Activated CD8-positive, alpha-beta memory T cell treated with anti-CD3 and anti-CD28 coated beads, Interleukin-2, amount 50 U/mL, for 24 hours (primary cell): Measurements from ENCODE around the gene MYL7.

Source experiments
- DNase-seq: peaks from one replicate; pipeline ENCODE4 v3.0.0-alpha.2; 2020; ENCODE audit errors: extremely low read depth

Gene MYL7

DNA sequence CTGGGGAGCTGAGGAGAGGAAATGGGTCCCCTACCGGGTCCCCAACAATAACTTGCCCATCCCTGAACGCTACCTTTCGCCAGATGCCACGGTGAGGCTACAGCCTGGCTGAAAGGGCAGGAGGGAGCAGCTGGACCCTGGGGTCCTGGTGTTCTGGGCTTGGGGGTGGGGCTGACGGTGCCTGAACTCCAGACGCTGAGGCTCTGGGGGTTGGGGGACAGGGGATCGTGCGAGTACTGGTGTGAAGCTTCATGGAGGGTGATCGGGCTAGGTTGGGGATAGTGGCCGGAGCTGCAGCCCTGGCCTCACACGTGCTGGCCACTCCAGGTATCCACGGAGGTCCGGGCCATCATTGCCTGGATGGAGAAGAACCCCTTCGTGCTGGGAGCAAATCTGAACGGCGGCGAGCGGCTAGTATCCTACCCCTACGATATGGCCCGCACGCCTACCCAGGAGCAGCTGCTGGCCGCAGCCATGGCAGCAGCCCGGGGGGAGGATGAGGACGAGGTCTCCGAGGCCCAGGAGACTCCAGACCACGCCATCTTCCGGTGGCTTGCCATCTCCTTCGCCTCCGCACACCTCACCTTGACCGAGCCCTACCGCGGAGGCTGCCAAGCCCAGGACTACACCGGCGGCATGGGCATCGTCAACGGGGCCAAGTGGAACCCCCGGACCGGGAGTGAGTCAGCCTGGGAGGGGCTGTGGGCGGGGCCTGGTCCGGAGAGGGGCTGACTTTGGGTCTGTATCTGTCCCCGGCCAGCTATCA lies 28.7 kb downstream of the MYL7 start:
- no peak for DNase-seq

DNA sequence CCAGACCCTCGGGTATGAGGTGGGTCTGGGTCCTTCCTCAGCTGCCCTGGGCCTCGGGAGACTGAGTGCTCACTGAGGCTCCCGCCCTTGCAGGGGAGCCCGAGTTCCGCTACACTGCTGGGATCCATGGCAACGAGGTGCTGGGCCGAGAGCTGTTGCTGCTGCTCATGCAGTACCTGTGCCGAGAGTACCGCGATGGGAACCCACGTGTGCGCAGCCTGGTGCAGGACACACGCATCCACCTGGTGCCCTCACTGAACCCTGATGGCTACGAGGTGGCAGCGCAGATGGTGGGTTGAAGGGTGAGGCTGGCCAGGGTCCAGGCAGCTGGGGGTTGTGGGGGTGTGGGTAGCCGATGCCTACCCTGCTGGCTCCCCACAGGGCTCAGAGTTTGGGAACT lies 29.4 kb downstream of the MYL7 start:
- DNase-seq: no peak

DNA sequence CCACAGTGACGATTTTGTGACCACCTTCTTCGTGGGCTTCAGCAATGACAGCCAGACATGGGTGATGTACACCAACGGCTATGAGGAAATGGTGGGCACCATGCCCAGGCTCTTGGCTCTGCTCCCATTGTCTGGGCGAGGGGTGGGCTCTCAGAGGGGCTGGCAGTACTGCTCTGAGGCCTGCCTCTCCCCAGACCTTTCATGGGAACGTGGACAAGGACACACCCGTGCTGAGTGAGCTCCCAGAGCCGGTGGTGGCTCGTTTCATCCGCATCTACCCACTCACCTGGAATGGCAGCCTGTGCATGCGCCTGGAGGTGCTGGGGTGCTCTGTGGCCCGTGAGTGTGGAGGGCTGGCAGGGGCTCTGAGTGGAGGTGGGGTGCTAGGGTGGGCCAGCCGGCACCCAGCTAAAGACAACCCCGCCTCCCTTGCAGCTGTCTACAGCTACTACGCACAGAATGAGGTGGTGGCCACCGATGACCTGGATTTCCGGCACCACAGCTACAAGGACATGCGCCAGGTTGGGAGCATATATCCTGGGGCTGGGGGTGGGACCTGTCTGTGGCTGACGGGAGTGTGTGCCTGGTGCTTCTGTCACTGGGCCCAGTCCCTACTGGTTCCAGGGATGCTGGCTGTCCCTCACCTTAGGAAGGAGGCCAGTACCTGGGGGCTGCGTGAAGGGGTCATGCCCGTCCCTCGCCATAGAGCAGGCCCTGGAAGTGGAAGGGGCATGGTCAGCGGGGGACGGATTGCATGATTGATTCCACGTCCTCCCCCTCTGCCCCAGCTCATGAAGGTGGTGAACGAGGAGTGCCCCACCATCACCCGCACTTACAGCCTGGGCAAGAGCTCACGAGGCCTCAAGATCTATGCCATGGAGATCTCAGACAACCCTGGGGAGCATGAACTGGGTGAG lies 30.2 kb downstream of the MYL7 start:
- DNase-seq: no peak

DNA sequence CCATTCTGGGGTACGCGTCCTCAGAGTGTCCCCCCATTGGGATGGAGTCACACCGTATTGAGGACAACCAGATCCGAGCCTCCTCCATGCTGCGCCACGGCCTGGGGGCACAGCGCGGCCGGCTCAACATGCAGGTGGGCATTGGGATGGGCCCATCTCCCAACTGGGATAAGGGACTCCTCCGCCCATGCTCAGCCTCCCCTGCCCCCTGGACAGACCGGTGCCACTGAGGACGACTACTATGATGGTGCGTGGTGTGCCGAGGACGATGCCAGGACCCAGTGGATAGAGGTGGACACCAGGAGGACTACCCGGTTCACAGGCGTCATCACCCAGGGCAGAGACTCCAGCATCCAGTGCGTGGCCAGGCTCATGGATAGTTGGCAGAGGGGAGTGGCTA lies 31.1 kb downstream of the MYL7 start:
- no peak for DNase-seq

DNA sequence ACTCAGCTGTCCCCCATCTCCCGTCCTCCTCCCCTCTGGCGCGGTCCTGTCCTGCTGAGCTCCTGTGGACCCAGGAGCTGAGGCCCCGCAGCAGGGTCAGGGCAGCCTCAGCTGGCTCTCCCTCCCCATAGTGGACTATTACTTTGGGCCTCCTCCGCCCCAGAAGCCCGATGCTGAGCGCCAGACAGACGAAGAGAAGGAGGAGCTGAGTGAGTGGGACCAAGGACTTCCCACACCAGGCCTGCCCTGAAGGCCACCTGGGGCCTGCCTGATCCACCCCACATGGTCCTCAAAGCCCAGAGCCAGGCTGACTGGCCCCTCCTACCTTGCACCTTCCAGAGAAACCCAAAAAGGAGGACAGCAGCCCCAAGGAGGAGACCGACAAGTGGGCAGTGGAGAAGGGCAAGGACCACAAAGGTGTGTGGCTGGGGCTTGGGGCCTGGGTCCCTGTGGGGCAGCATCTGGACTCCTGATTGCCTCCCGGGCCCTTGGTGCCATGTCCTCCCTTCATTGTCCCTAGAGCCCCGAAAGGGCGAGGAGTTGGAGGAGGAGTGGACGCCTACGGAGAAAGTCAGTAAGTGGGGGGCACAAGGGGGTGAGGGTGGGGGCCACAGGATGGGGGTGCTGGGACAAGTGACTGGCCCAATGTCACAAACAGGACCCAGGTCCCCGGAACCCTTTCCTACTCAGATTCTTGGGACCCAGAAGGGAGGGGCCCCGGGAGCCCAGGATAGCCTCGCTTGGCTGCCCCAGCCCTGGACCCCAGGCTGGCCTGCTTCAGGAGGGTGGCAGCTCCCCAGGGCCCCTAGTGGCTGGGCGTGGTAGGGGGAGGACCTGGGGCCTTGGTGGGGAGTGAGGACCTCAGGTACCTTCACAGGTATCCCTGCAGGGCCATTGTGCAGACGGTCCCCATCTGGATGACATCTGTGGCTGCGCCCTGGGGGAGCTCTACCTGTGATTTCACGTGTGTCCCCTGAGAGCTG lies 32.1 kb downstream of the MYL7 start:
- DNase-seq: no peak

DNA sequence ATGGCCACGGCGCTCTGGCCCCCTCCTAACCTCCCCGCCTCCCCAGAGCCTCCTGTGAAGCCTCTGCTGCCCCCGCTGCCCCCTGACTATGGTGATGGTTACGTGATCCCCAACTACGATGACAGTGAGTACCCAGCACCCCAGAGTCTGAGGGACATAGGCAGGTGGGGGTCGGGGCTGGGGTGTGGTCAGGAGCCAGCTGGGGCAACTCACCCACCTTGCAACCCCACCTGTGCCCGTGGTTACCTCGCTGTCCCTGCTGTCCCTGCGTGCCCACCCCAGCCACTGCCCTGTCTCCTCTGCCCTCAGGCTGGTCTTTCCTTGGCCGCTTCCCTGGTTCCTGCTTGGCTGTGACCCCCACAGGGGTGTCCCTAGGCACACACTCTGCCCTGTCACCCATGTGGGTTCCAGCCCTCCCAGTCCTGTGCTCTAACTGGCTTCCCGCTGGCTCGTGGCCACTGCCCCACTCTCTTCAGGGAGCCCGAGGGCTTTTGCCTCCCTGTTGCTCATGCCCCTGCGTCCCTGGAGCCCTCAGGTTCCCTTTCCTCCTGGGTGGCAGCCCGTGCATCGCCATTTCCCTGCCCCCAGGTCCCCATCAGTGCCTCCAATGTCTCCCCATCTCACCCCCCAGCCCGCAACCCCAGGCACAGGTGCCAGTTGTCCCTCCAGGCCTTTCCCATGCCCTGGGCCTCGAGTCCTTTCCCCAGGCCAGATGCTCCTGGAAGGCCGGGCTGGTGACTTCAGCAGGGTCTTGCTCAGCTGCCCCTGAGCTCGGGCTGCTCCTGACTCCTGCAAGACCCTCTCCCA lies 33.0 kb downstream of the MYL7 start:
- no peak for DNase-seq

DNA sequence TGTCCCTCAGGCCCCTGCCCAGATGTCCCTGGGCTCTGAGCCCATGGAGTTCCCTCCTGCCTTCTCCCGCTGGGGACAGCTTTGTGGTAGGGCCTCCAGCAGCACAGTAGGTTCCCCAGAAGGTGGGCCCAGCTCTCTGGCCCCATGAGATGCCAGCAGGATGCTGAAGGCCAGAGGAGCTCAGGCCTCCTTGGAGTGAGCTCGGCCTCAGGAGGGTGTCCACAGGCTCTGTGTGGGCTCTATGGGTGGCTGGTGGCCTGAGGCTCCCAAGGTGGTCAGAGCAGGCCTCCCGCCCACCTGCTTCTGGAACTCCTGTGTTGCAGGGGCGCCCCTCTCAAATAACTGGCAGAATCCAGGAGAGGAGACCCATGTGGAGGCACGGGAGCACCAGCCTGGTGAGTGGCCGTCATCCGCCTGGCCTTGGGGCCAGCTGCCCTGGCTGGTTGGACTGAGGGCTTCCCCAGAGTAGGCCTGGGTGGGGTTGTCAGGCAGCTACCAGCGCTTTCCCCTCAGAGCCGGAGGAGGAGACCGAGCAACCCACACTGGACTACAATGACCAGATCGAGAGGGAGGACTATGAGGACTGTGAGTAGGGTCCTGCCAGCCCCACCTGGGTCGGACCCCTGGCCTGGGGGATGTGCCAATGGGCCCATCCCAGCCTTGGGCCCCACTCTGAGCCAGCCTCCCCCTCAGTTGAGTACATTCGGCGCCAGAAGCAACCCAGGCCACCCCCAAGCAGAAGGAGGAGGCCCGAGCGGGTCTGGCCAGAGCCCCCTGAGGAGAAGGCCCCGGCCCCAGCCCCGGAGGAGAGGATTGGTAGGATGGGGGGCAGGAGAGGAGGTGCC lies 33.8 kb downstream of the MYL7 start:
- no peak for DNase-seq

DNA sequence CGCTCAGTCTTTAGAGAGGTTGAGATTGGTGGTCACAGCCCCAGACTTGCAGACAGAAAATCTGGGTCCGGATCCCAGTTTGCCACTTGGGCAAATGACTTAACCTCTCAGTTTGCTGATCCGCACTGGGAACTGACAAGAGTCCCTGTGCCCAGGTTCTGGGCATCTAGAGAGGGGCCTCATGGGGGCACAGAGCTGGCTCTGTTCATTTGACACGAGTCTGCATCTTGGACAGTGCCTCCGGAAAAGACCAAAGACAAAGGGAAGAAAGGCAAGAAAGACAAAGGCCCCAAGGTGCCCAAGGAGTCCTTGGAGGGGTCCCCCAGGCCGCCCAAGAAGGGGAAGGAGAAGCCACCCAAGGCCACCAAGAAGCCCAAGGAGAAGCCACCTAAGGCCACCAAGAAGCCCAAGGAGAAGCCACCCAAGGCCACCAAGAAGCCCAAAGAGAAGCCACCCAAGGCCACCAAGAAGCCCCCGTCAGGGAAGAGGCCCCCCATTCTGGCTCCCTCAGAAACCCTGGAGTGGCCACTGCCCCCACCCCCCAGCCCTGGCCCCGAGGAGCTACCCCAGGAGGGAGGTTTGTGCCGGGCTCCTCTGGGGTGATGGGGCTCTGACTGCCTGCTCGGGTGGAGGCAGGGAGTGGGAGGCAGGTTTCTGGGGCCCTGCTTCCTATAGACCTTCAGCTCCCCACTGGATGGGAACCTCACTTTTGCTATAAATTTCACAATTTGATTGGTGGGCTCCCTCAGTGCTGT lies 34.6 kb downstream of the MYL7 start:
- no peak for DNase-seq

DNA sequence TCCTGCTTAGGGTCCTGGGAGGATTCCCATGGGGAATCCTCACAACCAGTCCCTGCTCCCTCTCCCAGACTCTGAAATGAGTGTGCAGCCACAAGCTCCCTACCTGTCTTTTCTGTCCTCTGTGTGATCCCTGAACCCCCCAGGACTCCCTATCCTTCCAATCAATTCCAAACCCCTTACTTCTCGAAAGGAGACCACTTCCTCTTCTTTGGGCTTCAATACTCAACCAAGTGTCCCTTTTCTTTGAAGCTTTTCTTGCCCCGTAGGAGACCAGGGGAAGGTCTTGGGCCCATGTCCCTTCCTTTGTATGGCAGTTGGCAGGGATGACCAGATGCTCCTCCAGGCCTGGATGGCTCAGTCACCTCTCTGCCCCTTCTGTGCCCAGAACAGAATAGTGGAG lies 35.3 kb downstream of the MYL7 start:
- no peak for DNase-seq

DNA sequence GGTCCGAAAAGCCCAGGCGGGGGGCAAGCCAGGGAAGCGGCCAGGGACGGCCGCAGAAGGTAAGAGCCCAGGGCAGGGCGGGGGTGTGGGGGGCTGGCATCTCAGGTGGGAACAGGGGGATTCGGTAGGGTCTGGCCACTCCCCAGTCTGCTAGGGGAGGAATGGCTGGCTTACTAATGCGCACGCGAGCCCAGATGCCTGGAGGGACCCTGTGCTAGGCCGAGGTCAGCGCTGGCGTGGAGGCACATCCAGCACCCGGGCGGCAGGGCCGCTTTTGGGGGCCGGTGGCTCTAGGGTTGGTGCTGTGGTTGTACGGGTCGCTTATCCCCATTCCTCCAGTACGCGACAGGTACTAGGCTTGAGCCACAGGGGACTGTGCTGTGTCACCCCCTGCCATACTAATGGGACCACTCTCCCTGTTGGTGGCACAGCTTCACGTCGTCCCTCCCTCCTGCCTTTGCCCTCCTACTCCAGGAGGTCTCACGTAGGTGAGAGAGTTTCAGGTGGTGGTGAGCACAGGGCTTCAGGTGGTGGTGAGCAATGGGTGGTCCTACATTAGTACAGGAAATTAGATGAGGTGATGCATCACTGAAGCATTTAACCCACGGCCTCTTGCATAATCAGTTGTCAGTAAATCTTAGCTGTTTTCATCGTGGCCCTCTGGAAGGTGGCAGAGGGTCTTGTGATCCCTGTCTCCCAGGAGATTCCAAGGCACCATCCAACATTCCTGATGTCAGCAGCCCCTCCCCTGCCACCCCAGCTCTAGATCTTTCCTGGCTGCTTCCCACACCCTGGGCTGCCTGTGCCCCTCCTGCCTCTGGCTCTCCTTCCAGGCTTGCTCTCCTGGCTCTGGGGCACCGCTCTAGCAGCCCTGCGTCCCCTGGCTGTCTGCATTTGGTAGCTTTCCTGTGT lies 36.0 kb downstream of the MYL7 start:
- no peak for DNase-seq

DNA sequence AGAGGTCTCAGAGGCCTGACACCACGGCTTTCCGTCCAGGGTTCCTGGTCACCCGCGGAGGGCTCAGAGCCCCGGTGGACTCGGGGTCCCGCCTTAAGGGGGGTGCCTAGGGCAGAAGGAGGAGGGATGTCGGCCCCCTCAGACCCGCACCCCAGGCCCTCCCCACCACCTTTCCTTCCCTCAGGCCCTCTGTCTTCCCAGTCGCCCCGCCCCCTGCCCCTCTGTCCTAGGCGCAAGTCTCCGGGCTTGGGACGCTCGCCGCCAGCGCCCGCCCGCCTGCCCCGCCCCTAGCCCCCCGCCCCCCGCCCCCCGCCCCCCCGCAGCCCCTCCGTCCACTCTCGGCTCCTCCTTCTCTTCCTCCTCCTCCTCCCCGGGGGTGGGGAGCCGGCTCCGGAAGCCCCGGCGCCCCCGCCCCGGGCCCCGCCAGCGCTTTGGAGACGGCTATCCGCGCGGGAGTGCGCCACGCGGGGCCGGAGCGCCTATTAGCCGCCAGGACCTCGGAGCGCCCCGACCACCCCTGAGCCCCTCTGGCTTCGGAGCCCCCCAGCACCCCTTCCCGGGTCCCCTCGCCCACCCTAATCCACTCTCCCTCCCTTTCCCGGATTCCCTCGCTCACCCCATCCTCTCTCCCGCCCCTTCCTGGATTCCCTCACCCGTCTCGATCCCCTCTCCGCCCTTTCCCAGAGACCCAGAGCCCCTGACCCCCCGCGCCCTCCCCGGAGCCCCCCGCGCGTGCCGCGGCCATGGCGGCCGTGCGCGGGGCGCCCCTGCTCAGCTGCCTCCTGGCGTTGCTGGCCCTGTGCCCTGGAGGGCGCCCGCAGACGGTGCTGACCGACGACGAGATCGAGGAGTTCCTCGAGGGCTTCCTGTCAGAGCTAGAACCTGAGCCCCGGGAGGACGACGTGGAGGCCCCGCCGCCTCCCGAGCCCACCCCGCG lies 36.9 kb downstream of the MYL7 start, which contains the start of gene AEBP1:
TSS of gene AEBP1 (plus strand) at position 423 of the 937 bp plus-strand sequence. CDS start at position 744, 321 bp downstream.
- DNase-seq: no peak

DNA sequence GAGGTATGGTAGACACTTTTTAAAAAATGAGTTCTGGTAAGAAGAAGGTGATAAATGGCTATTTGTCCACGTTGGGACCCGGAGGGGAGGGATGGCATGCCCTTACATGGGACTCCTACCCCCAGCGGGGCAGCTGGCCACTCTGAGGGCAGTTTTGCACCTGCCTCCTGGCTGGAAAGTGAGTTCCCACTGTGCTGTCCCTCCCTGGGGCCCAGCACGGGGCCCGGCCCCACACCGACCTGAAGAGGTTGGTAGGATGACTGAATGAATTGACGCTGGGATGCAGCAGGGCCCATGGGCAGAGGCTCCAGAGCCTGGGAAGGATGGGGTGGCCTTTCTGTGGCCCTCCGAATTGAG lies 37.6 kb downstream of the MYL7 start:
- no peak for DNase-seq

DNA sequence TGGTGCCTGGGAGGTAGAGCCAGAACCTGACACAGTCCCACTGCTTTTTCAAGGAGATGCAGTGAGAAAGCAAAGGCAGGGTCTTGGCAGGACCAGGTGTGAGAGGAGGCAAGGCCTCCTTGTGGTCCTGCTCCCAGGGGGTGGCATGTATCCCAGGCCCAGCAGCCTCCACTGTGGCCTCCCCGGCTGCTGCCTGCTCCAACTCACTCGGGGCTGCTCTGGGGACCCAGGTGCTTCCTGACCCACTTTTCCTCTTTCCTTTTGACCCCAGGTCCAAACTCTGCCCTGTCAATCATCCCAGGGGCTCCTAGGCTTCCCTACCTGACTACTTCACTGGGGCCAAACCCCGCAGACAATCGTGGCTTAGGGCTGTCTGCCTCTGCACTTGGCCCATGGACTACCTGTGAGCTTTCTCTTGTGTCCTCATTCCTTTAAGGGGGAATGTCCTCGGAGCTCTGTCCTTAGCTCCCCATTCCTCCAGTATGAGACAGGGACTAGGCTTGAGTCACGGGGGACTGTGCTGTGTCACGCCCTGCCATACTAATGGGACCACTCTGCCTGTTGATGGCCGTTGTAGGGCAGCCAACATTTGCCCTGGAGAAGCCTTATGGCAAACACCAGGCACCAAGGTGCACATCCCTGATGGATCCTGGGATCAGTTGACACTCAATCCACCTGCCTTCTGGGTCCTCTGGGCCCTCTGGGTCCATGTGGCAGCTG lies 38.1 kb downstream of the MYL7 start:
- DNase-seq: no peak

DNA sequence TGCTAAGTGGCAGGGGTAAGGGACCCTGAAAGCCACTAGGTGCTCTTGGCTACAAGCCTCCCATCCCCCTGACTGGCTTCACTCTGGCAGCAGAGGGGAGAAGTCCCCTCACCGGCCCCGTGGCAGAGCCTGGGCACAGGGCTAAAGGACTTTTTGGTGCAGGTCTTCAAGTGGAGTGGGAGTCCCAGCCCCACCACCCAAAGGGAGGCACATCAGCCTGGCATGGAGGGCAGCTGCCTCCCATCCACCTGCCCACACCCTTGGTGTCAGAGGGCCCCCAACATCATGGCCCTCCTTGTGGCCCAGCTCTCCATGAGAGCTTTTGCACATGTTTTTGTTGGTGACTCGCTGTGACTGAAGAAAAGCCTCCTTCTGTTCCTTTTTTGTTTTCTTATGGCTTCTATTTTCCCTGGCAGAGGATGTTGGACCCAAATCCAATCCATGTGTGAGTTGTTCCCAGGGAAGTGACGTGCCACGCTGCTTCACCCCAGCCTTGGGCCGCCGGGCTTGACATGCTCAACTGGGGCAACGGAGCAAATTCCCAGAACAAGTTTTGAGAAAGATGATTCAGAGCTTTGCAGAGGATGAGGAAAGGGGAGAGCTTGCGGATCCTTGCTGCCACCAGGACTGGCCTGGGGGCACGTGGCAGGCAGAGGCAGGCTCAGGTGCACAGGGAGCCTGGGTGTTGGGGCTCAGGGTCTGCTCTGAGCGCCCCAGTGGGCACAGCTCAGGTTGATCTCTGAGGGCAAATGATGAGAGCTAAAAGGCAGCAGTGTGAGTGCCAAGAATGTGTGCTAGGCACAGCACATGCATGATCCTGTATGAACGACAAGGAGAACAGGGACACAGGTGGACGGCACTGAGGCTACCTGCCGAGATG lies 38.9 kb downstream of the MYL7 start:
- no peak for DNase-seq

DNA sequence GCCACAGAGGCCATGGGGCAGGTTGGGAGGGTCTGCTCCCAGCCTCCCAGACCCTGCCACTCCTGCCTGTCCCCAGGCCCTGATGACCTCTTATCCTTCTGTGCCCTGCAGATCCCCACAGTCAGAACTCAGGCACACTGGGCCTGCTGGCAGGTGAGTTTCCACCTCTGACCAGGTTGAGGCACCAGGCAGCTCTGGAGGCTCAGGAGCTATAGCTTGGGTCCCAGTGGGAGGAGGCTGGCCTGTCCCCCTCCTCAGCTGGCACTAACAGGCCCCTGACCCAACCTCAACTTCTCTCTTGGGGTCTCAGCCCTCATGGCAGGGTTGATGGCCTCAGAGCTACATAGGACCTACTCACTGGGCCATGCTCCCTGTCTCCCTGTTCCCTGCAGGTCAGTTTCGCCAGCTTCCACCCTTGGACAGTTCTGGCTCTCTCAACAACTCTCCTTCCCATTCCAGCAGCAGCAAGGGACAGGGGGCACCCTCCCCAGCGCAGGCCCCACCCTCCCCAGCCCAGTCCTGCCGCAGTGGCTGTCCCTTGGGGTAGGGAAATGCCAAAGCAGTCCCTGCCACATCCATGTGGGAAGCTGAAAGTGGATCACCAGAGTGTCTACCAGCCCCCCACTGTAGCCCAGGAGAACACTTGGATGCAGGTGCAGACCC lies 39.7 kb downstream of the MYL7 start:
- no peak for DNase-seq
